Right lobe of liver (tissue), 4 donors: ENCODE measurements around the gene PTP4A2.

ENCODE experiments used
- POLR2A ChIP-seq: fragments of 450-650 bp; IDR thresholded peaks from one replicate; pipeline ENCODE4 v1.6.1; 2017; ENCODE audit warnings: antibody characterized with exemption, mild to moderate bottlenecking
- TF ChIP-seq, protein P1 (sequence below), 4 donors: fragments of 200-600 bp in 3 of 4; fragments of 450-650 bp in 1 of 4; IDR thresholded peaks; one replicate each; pipeline versions ENCODE4 v1.5.1 to v1.8.0; 2016 to 2022; ENCODE audit warnings: antibody characterized with exemption in 4 of 4, mild to moderate bottlenecking in 2 of 4
- donor health status: DM: no; HTN: no; CAD: no.
- donor health status: DM: no; HTN: no; CAD: no.
- donor health status: DM: no; HTN: yes; CAD: no.

DNA sequence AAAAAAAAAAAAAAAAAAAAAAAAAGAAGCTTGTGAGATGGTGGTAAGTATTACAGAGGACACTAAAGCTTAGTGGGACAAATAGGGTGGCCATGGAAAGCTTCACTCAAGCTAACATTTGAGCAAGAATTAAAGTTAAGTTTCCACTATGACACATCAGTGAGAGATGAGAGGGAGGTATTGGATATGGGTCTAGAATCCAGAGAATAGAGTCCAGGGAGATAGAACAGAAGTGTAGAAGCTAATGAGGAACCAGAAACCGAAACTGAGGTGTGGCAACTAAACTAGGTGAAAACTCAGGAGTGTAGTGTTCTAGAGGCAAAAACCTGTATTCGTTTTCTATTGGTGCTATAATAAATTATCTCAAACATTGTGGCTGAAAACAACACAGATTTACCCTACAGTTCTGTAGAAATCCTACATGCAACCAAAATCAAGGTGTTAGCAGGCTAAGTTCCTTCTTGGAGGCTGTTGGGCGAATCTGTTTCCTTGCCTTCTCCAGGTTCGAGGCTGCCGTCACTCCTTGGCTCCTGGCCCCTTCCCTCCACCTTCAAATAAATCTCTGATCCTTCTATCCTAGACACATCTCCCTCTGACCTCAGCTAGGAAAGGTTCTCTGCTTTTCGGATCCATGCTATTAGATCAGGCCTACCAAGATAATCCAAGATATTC, 36.2 kb downstream of the PTP4A2 start:
- TF ChIP-seq, protein P1, sequence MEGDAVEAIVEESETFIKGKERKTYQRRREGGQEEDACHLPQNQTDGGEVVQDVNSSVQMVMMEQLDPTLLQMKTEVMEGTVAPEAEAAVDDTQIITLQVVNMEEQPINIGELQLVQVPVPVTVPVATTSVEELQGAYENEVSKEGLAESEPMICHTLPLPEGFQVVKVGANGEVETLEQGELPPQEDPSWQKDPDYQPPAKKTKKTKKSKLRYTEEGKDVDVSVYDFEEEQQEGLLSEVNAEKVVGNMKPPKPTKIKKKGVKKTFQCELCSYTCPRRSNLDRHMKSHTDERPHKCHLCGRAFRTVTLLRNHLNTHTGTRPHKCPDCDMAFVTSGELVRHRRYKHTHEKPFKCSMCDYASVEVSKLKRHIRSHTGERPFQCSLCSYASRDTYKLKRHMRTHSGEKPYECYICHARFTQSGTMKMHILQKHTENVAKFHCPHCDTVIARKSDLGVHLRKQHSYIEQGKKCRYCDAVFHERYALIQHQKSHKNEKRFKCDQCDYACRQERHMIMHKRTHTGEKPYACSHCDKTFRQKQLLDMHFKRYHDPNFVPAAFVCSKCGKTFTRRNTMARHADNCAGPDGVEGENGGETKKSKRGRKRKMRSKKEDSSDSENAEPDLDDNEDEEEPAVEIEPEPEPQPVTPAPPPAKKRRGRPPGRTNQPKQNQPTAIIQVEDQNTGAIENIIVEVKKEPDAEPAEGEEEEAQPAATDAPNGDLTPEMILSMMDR (IDR thresholded peaks at IDR 0.05), result no peak
- TF ChIP-seq POLR2A, result no peak
